ENCODE results near the gene MS4A15. TPM values are rescaled to one million over a fixed set of nuclear protein-coding genes. Genes with fewer than 3 reads are reported as not detected.
A peak's percentile ranks its signal among the peaks of the same experiment; 100 is the strongest.

MS4A15 gene
- total RNA-seq, 1 donor from 2014 or later: not detected

GRCh38 chr11:60771146-60771545 lies 14.5 kb downstream of the MS4A15 start:
- H3K4me3 Mint-ChIP-seq (ENCODE audit: low read depth): no peak overlapping the region
- DNase-seq (ENCODE audit: low spot score, unreplicated experiment): no peak
- no peak overlapping the region for H3K27ac Mint-ChIP-seq
- H3K36me3 Mint-ChIP-seq (ENCODE audit: insufficient read depth): no peaks in the 10 kb centered on the region
- peaks cover 2% of the 10 kb centered on the region for H3K4me1 Mint-ChIP-seq (ENCODE audit: low read depth)
- peaks cover 34% of the 10 kb centered on the region for H3K27me3 Mint-ChIP-seq
- H3K9me3 Mint-ChIP-seq (ENCODE audit: low read depth): no peaks in the 10 kb centered on the region
- no peak for TF ChIP-seq CTCF (IDR thresholded peaks at IDR 0.05; ENCODE audit: unreplicated experiment)

GRCh38 chr11:60771879-60772525 lies 15.3 kb downstream of the MS4A15 start:
- H3K4me3 Mint-ChIP-seq (ENCODE audit: low read depth): no peak overlapping the region
- no peak overlapping the region for H3K27ac Mint-ChIP-seq
- H3K27me3 Mint-ChIP-seq: peaks cover 29% of the 10 kb centered on the region
- peaks cover 2% of the 10 kb centered on the region for H3K4me1 Mint-ChIP-seq (ENCODE audit: low read depth)
- H3K36me3 Mint-ChIP-seq (ENCODE audit: insufficient read depth): no peaks in the 10 kb centered on the region
- no peak for DNase-seq (ENCODE audit: low spot score, unreplicated experiment)
- TF ChIP-seq CTCF (IDR thresholded peaks at IDR 0.05; ENCODE audit: unreplicated experiment): no peak
- no peaks in the 10 kb centered on the region for H3K9me3 Mint-ChIP-seq (ENCODE audit: low read depth)

GRCh38 chr11:60772666-60773065 lies 16.0 kb downstream of the MS4A15 start:
- Mint-ChIP-seq H3K4me1 (ENCODE audit: low read depth) (peaks cover 2% of the 10 kb centered on the region), H3K27ac (no peak overlapping the region)

GRCh38 chr11:60774726-60775125 lies 18.1 kb downstream of the MS4A15 start:
- no peak overlapping the region for H3K4me3 Mint-ChIP-seq (ENCODE audit: low read depth)
- peaks cover 27% of the 10 kb centered on the region for H3K27me3 Mint-ChIP-seq
- DNase-seq (ENCODE audit: low spot score, unreplicated experiment): no peak
- peaks cover 2% of the 10 kb centered on the region for H3K4me1 Mint-ChIP-seq (ENCODE audit: low read depth)
- no peaks in the 10 kb centered on the region for H3K9me3 Mint-ChIP-seq (ENCODE audit: low read depth)
- no peak for TF ChIP-seq CTCF (IDR thresholded peaks at IDR 0.05; ENCODE audit: unreplicated experiment)
- H3K36me3 Mint-ChIP-seq (ENCODE audit: insufficient read depth): no peaks in the 10 kb centered on the region
- peak overlapping the region; percentile 84 for H3K27ac Mint-ChIP-seq

More at GRCh38 chr11:60772666-60773065, 16.0 kb downstream of the MS4A15 start:
- Mint-ChIP-seq H3K9me3 (ENCODE audit: low read depth) (no peaks in the 10 kb centered on the region), H3K27me3 (peaks cover 33% of the 10 kb centered on the region), H3K36me3 (ENCODE audit: insufficient read depth) (no peaks in the 10 kb centered on the region), H3K4me3 (ENCODE audit: low read depth) (no peak overlapping the region)
- DNase-seq (ENCODE audit: low spot score, unreplicated experiment): no peak
- TF ChIP-seq CTCF (IDR thresholded peaks at IDR 0.05; ENCODE audit: unreplicated experiment): no peak

DNA sequence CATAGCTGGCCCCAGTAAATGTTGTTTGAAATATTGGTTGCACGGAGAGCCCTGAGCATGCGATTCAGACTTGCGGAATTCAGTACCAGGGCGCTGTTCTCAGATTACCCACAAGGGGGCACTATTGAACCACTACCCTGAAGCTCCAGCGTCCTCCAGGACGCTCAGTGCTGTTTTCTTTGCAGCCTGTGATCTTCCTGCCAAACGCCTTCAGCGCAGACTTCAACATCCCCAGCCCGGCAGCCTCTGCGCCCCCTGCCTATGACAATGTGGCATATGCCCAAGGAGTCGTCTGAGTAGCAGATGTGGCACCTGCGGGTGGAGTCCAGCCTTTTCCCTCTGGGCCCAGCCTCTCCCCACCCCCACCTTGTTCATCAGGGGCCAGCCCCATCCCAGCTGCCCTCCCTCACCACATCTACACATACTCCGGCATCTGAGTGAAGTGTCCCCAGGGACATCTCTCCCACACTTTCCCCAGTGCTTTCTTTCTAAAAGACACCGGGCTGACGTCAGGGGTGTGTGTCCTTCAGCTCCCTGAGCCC lies 18.8 kb downstream of the MS4A15 start:
- peak; percentile 78 for DNase-seq (ENCODE audit: low spot score, unreplicated experiment)
- Mint-ChIP-seq H3K27ac (peak overlapping the region; percentile 18), H3K36me3 (ENCODE audit: insufficient read depth) (no peaks in the 10 kb centered on the region), H3K4me3 (ENCODE audit: low read depth) (no peak overlapping the region), H3K4me1 (ENCODE audit: low read depth) (peaks cover 2% of the 10 kb centered on the region), H3K9me3 (ENCODE audit: low read depth) (no peaks in the 10 kb centered on the region), H3K27me3 (peaks cover 27% of the 10 kb centered on the region)
- peak; percentile 95 for TF ChIP-seq CTCF (IDR thresholded peaks at IDR 0.05; ENCODE audit: unreplicated experiment)
